WTC11 (cell line): ENCODE measurements around the gene RGS1. TPM values are rescaled to one million over a fixed set of nuclear protein-coding genes. Genes with fewer than 3 reads are reported as not detected.
A peak's percentile ranks its signal among the peaks of the same experiment; 100 is the strongest.

Experiments
- ATAC-seq: fragments of 200-7000 bp; cut with Tn5 transposase; 2 replicates; pipeline ENCODE4 v1.10.0; 2021; ENCODE audit warnings: mild to moderate bottlenecking, moderate library complexity
- CTCF ChIA-PET: fragments of 300-600 bp; sonication (Branson Sonifier 250); formaldehyde crosslinking; loops from one replicate; lab custom pipeline; 2021; ENCODE audit warnings: antibody characterized with exemption; lab: Charles Lee
- POLR2A ChIA-PET: fragments of 350-600 bp; sonication (Branson Sonifier 250); formaldehyde crosslinking; loops from one replicate; lab custom pipeline; 2021; ENCODE audit warnings: antibody characterized with exemption; lab: Charles Lee
- DNase-seq: peaks from one replicate; pipeline ENCODE4 v3.0.0; 2021; ENCODE audit warnings: low spot score
- H3K27ac Mint-ChIP-seq: 2 replicates; pipeline ENCODE4 v1.8.0; 2021; ENCODE audit warnings: mixed read lengths
- H3K27me3 Mint-ChIP-seq: 2 replicates; pipeline ENCODE4 v1.8.0; 2021; ENCODE audit warnings: low read depth, mild to moderate bottlenecking, moderate library complexity, mixed read lengths
- H3K36me3 Mint-ChIP-seq: 2 replicates; pipeline ENCODE4 v1.8.0; 2021; ENCODE audit warnings: mixed read lengths
- H3K4me1 Mint-ChIP-seq: 2 replicates; pipeline ENCODE4 v1.8.0; 2022; ENCODE audit warnings: mixed read lengths
- H3K4me3 Mint-ChIP-seq: 2 replicates; pipeline ENCODE4 v1.8.0; 2021; ENCODE audit warnings: mild to moderate bottlenecking, moderate library complexity, mixed read lengths
- H3K9me3 Mint-ChIP-seq: 2 replicates; pipeline ENCODE4 v1.8.0; 2021; ENCODE audit warnings: mixed read lengths
- ATF1 ChIP-seq: sonication (generic); formaldehyde crosslinking; IDR thresholded peaks from 2 replicates; pipeline ENCODE4 v1.8.1; 2023; ENCODE audit warnings: mild to moderate bottlenecking, moderate library complexity, missing genetic modification reagents
- CDX4 ChIP-seq: fragments of 250-450 bp; sonication (Bioruptor Pico); IDR thresholded peaks from 2 replicates; pipeline ENCODE4 v1.9.0; 2021; ENCODE audit warnings: moderate library complexity, mild to moderate bottlenecking, inconsistent platforms, borderline replicate concordance
- CREB1 ChIP-seq: sonication (generic); formaldehyde crosslinking; IDR thresholded peaks from 2 replicates; pipeline ENCODE4 v1.8.0; 2023; ENCODE audit warnings: mild to moderate bottlenecking, missing genetic modification reagents
- ELF4 ChIP-seq: sonication (generic); formaldehyde crosslinking; IDR thresholded peaks from 2 replicates; pipeline ENCODE4 v1.8.1; 2022; ENCODE audit warnings: low read depth, mild to moderate bottlenecking, moderate library complexity, missing genetic modification reagents
- EMX1 ChIP-seq: fragments of 250-450 bp; sonication (Bioruptor Pico); IDR thresholded peaks from 2 replicates; pipeline ENCODE4 v1.8.0; 2021; ENCODE audit warnings: mild to moderate bottlenecking
- ERG ChIP-seq: fragments of 250-450 bp; sonication (Bioruptor Pico); IDR thresholded peaks from 2 replicates; pipeline ENCODE4 v1.8.0; 2021; ENCODE audit warnings: mild to moderate bottlenecking
- FOXJ3 ChIP-seq: sonication (generic); formaldehyde crosslinking; IDR thresholded peaks from 2 replicates; pipeline ENCODE4 v1.9.0; 2021; ENCODE audit warnings: missing genetic modification reagents, mild to moderate bottlenecking, borderline replicate concordance
- IRF2 ChIP-seq: sonication (generic); formaldehyde crosslinking; IDR thresholded peaks from 2 replicates; pipeline ENCODE4 v1.8.0; 2022; ENCODE audit warnings: low read depth, missing genetic modification reagents, borderline replicate concordance
- MAX ChIP-seq: sonication (generic); formaldehyde crosslinking; IDR thresholded peaks from 2 replicates; pipeline ENCODE4 v1.8.0; 2022; ENCODE audit warnings: mild to moderate bottlenecking, missing genetic modification reagents
- RORB ChIP-seq: fragments of 250-450 bp; sonication (Bioruptor Pico); IDR thresholded peaks from 2 replicates; pipeline ENCODE4 v1.9.0; 2021; ENCODE audit warnings: mild to moderate bottlenecking
- SMAD3 ChIP-seq: sonication (generic); formaldehyde crosslinking; IDR thresholded peaks from 2 replicates; pipeline ENCODE4 v1.8.0; 2022; ENCODE audit warnings: missing genetic modification reagents, mild to moderate bottlenecking, borderline replicate concordance
- TEAD1 ChIP-seq: sonication (generic); formaldehyde crosslinking; IDR thresholded peaks from 2 replicates; pipeline ENCODE4 v1.8.0; 2022; ENCODE audit warnings: mild to moderate bottlenecking, missing genetic modification reagents
- USF1 ChIP-seq: sonication (generic); formaldehyde crosslinking; IDR thresholded peaks from 2 replicates; pipeline ENCODE4 v1.8.0; 2022; ENCODE audit warnings: mild to moderate bottlenecking, missing genetic modification reagents
- ZNF281 ChIP-seq: sonication (generic); formaldehyde crosslinking; IDR thresholded peaks from 2 replicates; pipeline ENCODE4 v1.8.0; 2023; ENCODE audit warnings: mild to moderate bottlenecking, missing genetic modification reagents
- ZNF317 ChIP-seq: sonication (generic); formaldehyde crosslinking; IDR thresholded peaks from 2 replicates; pipeline ENCODE4 v1.8.1; 2023; ENCODE audit warnings: low read depth, mild to moderate bottlenecking, moderate library complexity, missing genetic modification reagents, borderline replicate concordance
- total RNA-seq: library from RNA; stranded (reverse); gene quantifications from 3 replicates; pipeline ENCODE4 v1.2.3, GENCODE V29; 2021
- TF ChIP-seq, protein P1 (sequence below): fragments of 250-450 bp; sonication (Bioruptor Pico); IDR thresholded peaks from 2 replicates; pipeline ENCODE4 v1.9.0; 2021; ENCODE audit warnings: mild to moderate bottlenecking
- TF ChIP-seq, protein P2 (sequence below): sonication (generic); formaldehyde crosslinking; conservative IDR thresholded peaks from 2 replicates; pipeline ENCODE4 v1.8.1; 2023; ENCODE audit warnings: mild to moderate bottlenecking, low read depth, missing genetic modification reagents, moderate library complexity

The RGS1 gene
- total RNA-seq, 1 experiment from 2014 or later, result 0.22 TPM

- DNase-seq (no peak), ATAC-seq (no peak)
- peaks cover 24% of the 10 kb centered on the region for H3K4me1 Mint-ChIP-seq
- H3K36me3 Mint-ChIP-seq, result peaks cover 8% of the 10 kb centered on the region
- ChIA-PET CTCF (interaction anchor here (0.7 kb wide), 1 partner anchor 1015 kb away, joined by 3 read pairs; no protein-coding TSS in a partner anchor), POLR2A (no interaction called here)
- H3K9me3 Mint-ChIP-seq, result peaks cover 9% of the 10 kb centered on the region
- no peak overlapping the region for H3K4me3 Mint-ChIP-seq
- no peaks in the 10 kb centered on the region for H3K27me3 Mint-ChIP-seq
- H3K27ac Mint-ChIP-seq, result peak overlapping the region; percentile 94
- TF ChIP-seq TEAD1 (CRISPR knock-in tag) (no peak), ELF4 (no peak), RORB (CRISPR knock-in tag) (no peak), ERG (CRISPR knock-in tag) (no peak), EMX1 (CRISPR knock-in tag) (no peak), USF1 (CRISPR knock-in tag) (no peak), CDX4 (CRISPR knock-in tag) (no peak), MAX (CRISPR knock-in tag) (no peak), CREB1 (CRISPR knock-in tag) (no peak), SMAD3 (CRISPR knock-in tag) (no peak), IRF2 (no peak), ZNF281 (CRISPR knock-in tag) (no peak), ATF1 (CRISPR knock-in tag) (no peak), FOXJ3 (no peak), ZNF317 (CRISPR knock-in tag) (no peak)
- TF ChIP-seq, protein P1, sequence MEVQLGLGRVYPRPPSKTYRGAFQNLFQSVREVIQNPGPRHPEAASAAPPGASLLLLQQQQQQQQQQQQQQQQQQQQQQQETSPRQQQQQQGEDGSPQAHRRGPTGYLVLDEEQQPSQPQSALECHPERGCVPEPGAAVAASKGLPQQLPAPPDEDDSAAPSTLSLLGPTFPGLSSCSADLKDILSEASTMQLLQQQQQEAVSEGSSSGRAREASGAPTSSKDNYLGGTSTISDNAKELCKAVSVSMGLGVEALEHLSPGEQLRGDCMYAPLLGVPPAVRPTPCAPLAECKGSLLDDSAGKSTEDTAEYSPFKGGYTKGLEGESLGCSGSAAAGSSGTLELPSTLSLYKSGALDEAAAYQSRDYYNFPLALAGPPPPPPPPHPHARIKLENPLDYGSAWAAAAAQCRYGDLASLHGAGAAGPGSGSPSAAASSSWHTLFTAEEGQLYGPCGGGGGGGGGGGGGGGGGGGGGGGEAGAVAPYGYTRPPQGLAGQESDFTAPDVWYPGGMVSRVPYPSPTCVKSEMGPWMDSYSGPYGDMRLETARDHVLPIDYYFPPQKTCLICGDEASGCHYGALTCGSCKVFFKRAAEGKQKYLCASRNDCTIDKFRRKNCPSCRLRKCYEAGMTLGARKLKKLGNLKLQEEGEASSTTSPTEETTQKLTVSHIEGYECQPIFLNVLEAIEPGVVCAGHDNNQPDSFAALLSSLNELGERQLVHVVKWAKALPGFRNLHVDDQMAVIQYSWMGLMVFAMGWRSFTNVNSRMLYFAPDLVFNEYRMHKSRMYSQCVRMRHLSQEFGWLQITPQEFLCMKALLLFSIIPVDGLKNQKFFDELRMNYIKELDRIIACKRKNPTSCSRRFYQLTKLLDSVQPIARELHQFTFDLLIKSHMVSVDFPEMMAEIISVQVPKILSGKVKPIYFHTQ (CRISPR knock-in tag), result no peak
- TF ChIP-seq, protein P2, sequence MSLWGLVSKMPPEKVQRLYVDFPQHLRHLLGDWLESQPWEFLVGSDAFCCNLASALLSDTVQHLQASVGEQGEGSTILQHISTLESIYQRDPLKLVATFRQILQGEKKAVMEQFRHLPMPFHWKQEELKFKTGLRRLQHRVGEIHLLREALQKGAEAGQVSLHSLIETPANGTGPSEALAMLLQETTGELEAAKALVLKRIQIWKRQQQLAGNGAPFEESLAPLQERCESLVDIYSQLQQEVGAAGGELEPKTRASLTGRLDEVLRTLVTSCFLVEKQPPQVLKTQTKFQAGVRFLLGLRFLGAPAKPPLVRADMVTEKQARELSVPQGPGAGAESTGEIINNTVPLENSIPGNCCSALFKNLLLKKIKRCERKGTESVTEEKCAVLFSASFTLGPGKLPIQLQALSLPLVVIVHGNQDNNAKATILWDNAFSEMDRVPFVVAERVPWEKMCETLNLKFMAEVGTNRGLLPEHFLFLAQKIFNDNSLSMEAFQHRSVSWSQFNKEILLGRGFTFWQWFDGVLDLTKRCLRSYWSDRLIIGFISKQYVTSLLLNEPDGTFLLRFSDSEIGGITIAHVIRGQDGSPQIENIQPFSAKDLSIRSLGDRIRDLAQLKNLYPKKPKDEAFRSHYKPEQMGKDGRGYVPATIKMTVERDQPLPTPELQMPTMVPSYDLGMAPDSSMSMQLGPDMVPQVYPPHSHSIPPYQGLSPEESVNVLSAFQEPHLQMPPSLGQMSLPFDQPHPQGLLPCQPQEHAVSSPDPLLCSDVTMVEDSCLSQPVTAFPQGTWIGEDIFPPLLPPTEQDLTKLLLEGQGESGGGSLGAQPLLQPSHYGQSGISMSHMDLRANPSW (CRISPR knock-in tag), result no peak
These were observed 36.9 kb upstream of the RGS1 start for GRCh38 chr1:192538407-192539296.
